RPMI8226 (cell line): Measurements from ENCODE around the gene HMGXB3.
"Not testable (repeated sequence)": the region's sequence is repeated elsewhere in the genome, so short reads cannot be mapped to it uniquely, and the experiment has no call there.

Experiments used
- DNase-seq: peaks from one replicate; pipeline ENCODE4 v3.0.0-alpha.2; 2015

Gene HMGXB3

GRCh38 chr5:150069672-150070627 lies 69.4 kb downstream of the HMGXB3 start:
- no peak for DNase-seq

- no peak for DNase-seq
Measured at GRCh38 chr5:150070821-150071220, 70.3 kb downstream of the HMGXB3 start.

GRCh38 chr5:150073086-150073625 lies 72.6 kb downstream of the HMGXB3 start:
- DNase-seq = no peak

GRCh38 chr5:150073677-150074076 lies 73.1 kb downstream of the HMGXB3 start:
- DNase-seq = no peak

GRCh38 chr5:150075233-150075632 lies 74.7 kb downstream of the HMGXB3 start:
- no peak for DNase-seq

GRCh38 chr5:150075806-150076205 lies 75.3 kb downstream of the HMGXB3 start:
- DNase-seq = peak; percentile 24

GRCh38 chr5:150077060-150077459 lies 76.5 kb downstream of the HMGXB3 start:
- DNase-seq = no peak

- DNase-seq = no peak
Measured at GRCh38 chr5:150077996-150078801, 77.7 kb downstream of the HMGXB3 start.

- DNase-seq = no peak
Measured at GRCh38 chr5:150078802-150079689, 78.5 kb downstream of the HMGXB3 start.

- no peak for DNase-seq
Measured at GRCh38 chr5:150079909-150080461, 79.4 kb downstream of the HMGXB3 start.

- DNase-seq = no peak
Measured at GRCh38 chr5:150080696-150081435, 80.3 kb downstream of the HMGXB3 start.

- peak; percentile 73 for DNase-seq
Measured at GRCh38 chr5:150081541-150082283, 81.2 kb downstream of the HMGXB3 start.

- no peak for DNase-seq
Measured at GRCh38 chr5:150082374-150082773, 81.8 kb downstream of the HMGXB3 start.

GRCh38 chr5:150082889-150083288 lies 82.3 kb downstream of the HMGXB3 start:
- no peak for DNase-seq

- DNase-seq = not testable (repeated sequence)
Measured at GRCh38 chr5:150084754-150085153, 84.2 kb downstream of the HMGXB3 start.

GRCh38 chr5:150085191-150085912 lies 84.8 kb downstream of the HMGXB3 start:
- DNase-seq = no peak

GRCh38 chr5:150085950-150086715 lies 85.6 kb downstream of the HMGXB3 start, which contains the start of gene CSF1R:
Gene CSF1R (minus strand): TSS chr5:150086554. CDS start chr5:150086427, 127 bp downstream.
- no peak for DNase-seq

GRCh38 chr5:150092159-150092787 lies 91.7 kb downstream of the HMGXB3 start:
- DNase-seq = no peak
